Activated T-helper 2 cell treated with anti-CD3 and anti-CD28 coated beads, Interferon-gamma antibody, Interleukin-2, Interleukin-4, amounts not matched to agents 10 μg/mL and 5 μg/mL and 100 μg/mL, durations not matched to agents 14 hours and 24 hours and 36 hours (primary cell): ENCODE results near the gene CNDP1. TPM values are rescaled to one million over a fixed set of nuclear protein-coding genes. Genes with fewer than 3 reads are reported as not detected.

ENCODE experiments used
- DNase-seq: peaks from one replicate; pipeline ENCODE4 v3.0.0; 2021; ENCODE audit warnings: low spot score
- H3K27ac Mint-ChIP-seq: one replicate; pipeline ENCODE4 v1.8.0; 2021; ENCODE audit warnings: mixed read lengths
- H3K27me3 Mint-ChIP-seq: one replicate; pipeline ENCODE4 v1.8.0; 2021; ENCODE audit warnings: low read depth, mixed read lengths
- H3K36me3 Mint-ChIP-seq: one replicate; pipeline ENCODE4 v1.8.0; 2021; ENCODE audit warnings: low read depth, mixed read lengths
- H3K4me1 Mint-ChIP-seq: one replicate; pipeline ENCODE4 v1.8.0; 2021; ENCODE audit warnings: low read depth, mixed read lengths
- H3K4me3 Mint-ChIP-seq: one replicate; pipeline ENCODE4 v1.8.0; 2021; ENCODE audit warnings: low read depth, mild to moderate bottlenecking, moderate library complexity, mixed read lengths
- H3K9me3 Mint-ChIP-seq: one replicate; pipeline ENCODE4 v1.8.0; 2021; ENCODE audit warnings: mixed read lengths
- intact Hi-C: fragments of 100-400 bp; cut with micrococcal nuclease; formaldehyde crosslinking; loops from one replicate; pipeline ENCODE4 v1.15.1; 2023
- total RNA-seq: library from RNA; stranded (reverse); gene quantifications from 2 replicates; pipeline ENCODE4 v1.2.3, GENCODE V29; 2022

The CNDP1 gene
- total RNA-seq, 1 donor from 2014 or later, result 0.09 TPM

GRCh38 chr18:74597034-74597661 is 62.8 kb downstream of the CNDP1 start:
- peak; percentile 68 for DNase-seq
- peak overlapping the region; percentile 98 for H3K27ac Mint-ChIP-seq
- no peaks in the 10 kb centered on the region for H3K27me3 Mint-ChIP-seq
- peaks cover 43% of the 10 kb centered on the region for H3K4me1 Mint-ChIP-seq
- intact Hi-C loops, result loop anchor here (1.0 to 5.0 kb wide), 5 partner anchors 98 to 613 kb away; partner anchors contain the start of gene TSHZ1
- H3K36me3 Mint-ChIP-seq, result peaks cover 52% of the 10 kb centered on the region
- peaks cover 5% of the 10 kb centered on the region for H3K9me3 Mint-ChIP-seq
- H3K4me3 Mint-ChIP-seq, result peak overlapping the region; percentile 96

- no peaks in the 10 kb centered on the region for H3K27me3 Mint-ChIP-seq
- H3K4me1 Mint-ChIP-seq, result peaks cover 44% of the 10 kb centered on the region
- DNase-seq, result peak; percentile 85
- intact Hi-C loops, result loop anchor here (1.0 to 5.0 kb wide), 5 partner anchors 99 to 612 kb away; partner anchors contain the start of gene TSHZ1
- peaks cover 5% of the 10 kb centered on the region for H3K9me3 Mint-ChIP-seq
- peaks cover 46% of the 10 kb centered on the region for H3K36me3 Mint-ChIP-seq
- peak within 1 kb of the TSS; percentile 98 for H3K27ac Mint-ChIP-seq
- peak within 1 kb of the TSS; percentile 96 for H3K4me3 Mint-ChIP-seq
Measured at GRCh38 chr18:74597662-74598349, 63.5 kb downstream of the CNDP1 start, which contains the start of gene ZNF407. Gene ZNF407 (plus strand): TSS chr18:74597870. CDS start chr18:74631020, 33,150 bp downstream.

DNA sequence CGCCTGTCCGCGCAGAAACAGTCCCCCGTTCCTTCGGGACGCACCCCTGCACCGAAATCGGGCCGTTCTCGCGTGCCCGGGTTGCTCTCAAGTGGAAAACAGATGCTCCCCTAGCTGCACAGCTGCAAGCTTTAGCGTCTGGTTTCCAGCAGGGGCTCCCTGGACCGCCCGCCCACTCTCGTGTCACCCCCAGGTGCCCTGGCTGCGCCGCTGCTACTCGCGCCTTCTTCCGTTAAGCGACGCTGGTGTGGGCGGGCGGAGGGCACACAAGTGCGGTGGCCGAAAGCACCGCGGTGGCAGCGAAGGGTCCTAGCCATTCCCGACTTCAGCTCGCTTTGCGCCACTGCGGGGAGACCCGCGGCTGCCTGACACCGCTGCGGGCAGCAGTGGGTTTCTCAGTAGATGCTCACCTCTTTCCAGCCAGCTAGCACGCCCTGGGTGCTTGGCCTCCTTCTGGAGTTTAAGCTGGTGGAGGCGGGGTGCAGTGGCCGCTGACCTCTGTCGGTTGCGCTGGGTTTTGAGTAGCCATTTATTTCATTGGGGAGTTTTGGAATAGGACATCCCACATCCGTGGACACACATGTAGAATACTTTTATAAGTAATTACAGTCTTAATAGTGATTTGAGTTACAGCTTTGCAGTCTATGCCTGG is 64.2 kb downstream of the CNDP1 start:
- Mint-ChIP-seq H3K36me3 (peaks cover 40% of the 10 kb centered on the region), H3K27me3 (no peaks in the 10 kb centered on the region), H3K4me1 (peaks cover 40% of the 10 kb centered on the region), H3K27ac (peak overlapping the region; percentile 98), H3K4me3 (peak overlapping the region; percentile 96), H3K9me3 (peaks cover 5% of the 10 kb centered on the region)
- DNase-seq, result peak; percentile 64
- intact Hi-C loops, result loop anchor here (5.0 kb wide), 2 partner anchors 226 to 536 kb away; no protein-coding TSS in a partner anchor

DNA sequence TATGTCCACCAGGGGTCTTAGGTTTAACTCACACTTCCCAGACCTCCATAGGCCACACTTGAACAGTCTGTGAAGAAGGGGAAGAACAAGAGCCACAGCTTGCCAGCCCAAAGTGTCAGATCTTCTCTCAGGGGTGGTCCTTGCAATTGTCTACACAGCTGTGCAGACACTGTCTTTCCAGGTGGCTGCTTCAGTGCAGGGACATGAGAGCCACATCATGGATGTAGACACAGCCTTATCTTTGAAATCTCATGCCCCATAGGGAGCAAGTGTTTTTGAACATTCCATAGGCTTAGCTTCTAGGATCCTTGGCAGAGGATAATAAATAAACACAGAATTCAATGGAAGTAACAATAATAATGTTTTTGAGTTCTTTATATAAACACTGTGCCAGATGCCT is 70.1 kb downstream of the CNDP1 start:
- Mint-ChIP-seq H3K4me3 (no peak overlapping the region), H3K27me3 (no peaks in the 10 kb centered on the region), H3K4me1 (peaks cover 17% of the 10 kb centered on the region)

DNA sequence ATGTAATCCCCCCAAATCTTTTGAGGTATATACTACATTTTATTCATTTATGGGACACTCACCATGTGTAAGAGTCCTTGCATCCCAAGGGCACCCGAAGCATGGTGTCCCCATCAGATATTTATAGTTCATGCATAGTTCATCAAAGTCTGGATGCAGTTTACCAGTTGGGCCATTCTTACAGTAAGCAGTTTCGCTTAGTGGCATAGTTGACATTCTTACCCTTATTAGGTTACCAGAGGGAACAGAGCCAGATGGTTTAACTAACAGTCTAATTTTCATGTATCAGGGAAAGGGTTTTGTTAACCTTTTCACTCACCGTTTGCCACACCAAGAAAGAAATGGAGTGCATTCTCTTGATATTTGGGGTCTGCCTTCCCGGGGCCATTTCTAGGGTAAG is 70.5 kb downstream of the CNDP1 start:
- H3K9me3 Mint-ChIP-seq, result peaks cover 5% of the 10 kb centered on the region
- intact Hi-C loops, result no loop called here
- no peak for DNase-seq
- no peaks in the 10 kb centered on the region for H3K27me3 Mint-ChIP-seq
- H3K36me3 Mint-ChIP-seq, result peaks cover 10% of the 10 kb centered on the region
- peaks cover 15% of the 10 kb centered on the region for H3K4me1 Mint-ChIP-seq
- no peak overlapping the region for H3K4me3 Mint-ChIP-seq
- H3K27ac Mint-ChIP-seq, result no peak overlapping the region

More for the DNA sequence above, 70.1 kb downstream of the CNDP1 start:
- no peak for DNase-seq
- Mint-ChIP-seq H3K9me3 (peaks cover 5% of the 10 kb centered on the region), H3K36me3 (peaks cover 10% of the 10 kb centered on the region), H3K27ac (no peak overlapping the region)
- intact Hi-C loops, result no loop called here

GRCh38 chr18:74608681-74609080 is 74.4 kb downstream of the CNDP1 start:
- H3K27me3 Mint-ChIP-seq, result no peaks in the 10 kb centered on the region
- no peaks in the 10 kb centered on the region for H3K36me3 Mint-ChIP-seq
- no peak overlapping the region for H3K4me3 Mint-ChIP-seq
- intact Hi-C loops, result no loop called here
- DNase-seq, result no peak
- H3K4me1 Mint-ChIP-seq, result peaks cover 5% of the 10 kb centered on the region
- H3K9me3 Mint-ChIP-seq, result no peaks in the 10 kb centered on the region
- H3K27ac Mint-ChIP-seq, result no peak overlapping the region

DNA sequence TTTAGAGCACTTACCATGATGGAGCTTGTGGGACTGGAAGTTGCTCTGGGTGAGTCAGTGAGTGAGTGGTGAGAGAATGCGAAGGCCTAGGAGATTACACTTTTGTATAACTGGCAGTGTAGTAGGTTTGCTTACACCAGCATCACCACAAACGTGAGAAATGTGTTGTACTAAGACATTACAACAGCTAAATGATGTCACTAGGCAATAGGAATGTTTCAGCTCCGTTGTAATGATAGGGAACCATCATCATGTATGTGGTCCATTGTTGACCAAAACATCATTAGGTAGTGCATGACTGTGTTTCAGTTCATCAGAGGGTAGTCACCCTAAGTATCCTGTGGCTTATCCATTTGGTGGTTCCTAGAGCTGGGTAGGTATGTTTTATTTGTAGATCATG is 75.2 kb downstream of the CNDP1 start:
- Mint-ChIP-seq H3K36me3 (no peaks in the 10 kb centered on the region), H3K27ac (no peak overlapping the region), H3K4me1 (peaks cover 5% of the 10 kb centered on the region), H3K4me3 (no peak overlapping the region), H3K9me3 (no peaks in the 10 kb centered on the region), H3K27me3 (no peaks in the 10 kb centered on the region)
- intact Hi-C loops, result no loop called here
- no peak for DNase-seq

GRCh38 chr18:74610051-74610615 is 75.8 kb downstream of the CNDP1 start:
- peaks cover 5% of the 10 kb centered on the region for H3K4me1 Mint-ChIP-seq
- intact Hi-C loops, result no loop called here
- no peak overlapping the region for H3K4me3 Mint-ChIP-seq
- no peaks in the 10 kb centered on the region for H3K36me3 Mint-ChIP-seq
- H3K27ac Mint-ChIP-seq, result no peak overlapping the region
- H3K9me3 Mint-ChIP-seq, result no peaks in the 10 kb centered on the region
- H3K27me3 Mint-ChIP-seq, result no peaks in the 10 kb centered on the region
- DNase-seq, result no peak

- no peaks in the 10 kb centered on the region for H3K27me3 Mint-ChIP-seq
- no peak overlapping the region for H3K27ac Mint-ChIP-seq
- H3K4me3 Mint-ChIP-seq, result no peak overlapping the region
- DNase-seq, result no peak
- peaks cover 5% of the 10 kb centered on the region for H3K4me1 Mint-ChIP-seq
- no peaks in the 10 kb centered on the region for H3K36me3 Mint-ChIP-seq
- no peaks in the 10 kb centered on the region for H3K9me3 Mint-ChIP-seq
- intact Hi-C loops, result no loop called here
Measured at GRCh38 chr18:74610860-74611259, 76.6 kb downstream of the CNDP1 start.

- no peaks in the 10 kb centered on the region for H3K9me3 Mint-ChIP-seq
- H3K27me3 Mint-ChIP-seq, result no peaks in the 10 kb centered on the region
- no peaks in the 10 kb centered on the region for H3K36me3 Mint-ChIP-seq
- DNase-seq, result no peak
- H3K27ac Mint-ChIP-seq, result no peak overlapping the region
- peaks cover 5% of the 10 kb centered on the region for H3K4me1 Mint-ChIP-seq
- no peak overlapping the region for H3K4me3 Mint-ChIP-seq
- intact Hi-C loops, result no loop called here
Measured at GRCh38 chr18:74611765-74612164, 77.5 kb downstream of the CNDP1 start.

DNA sequence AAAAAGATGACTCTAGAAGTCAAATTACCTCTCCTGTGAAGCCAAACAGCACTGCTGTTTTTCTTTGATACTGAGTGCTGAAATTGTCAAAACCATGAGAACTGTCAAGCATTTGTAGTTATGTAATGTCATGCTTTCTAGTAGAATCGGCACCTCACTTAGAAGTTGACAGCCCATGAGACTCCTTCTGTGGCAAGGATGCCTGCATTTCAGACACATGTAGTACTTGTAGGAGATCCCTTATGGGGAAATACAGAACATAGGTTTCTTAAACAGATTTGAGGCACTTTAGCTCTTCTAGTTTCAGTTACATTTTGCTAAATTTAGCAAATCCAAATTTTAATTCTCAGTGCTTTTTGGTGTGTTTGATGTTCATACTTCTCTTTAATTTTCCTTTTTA is 79.1 kb downstream of the CNDP1 start:
- Mint-ChIP-seq H3K36me3 (no peaks in the 10 kb centered on the region), H3K4me3 (no peak overlapping the region), H3K27me3 (no peaks in the 10 kb centered on the region), H3K9me3 (no peaks in the 10 kb centered on the region), H3K27ac (no peak overlapping the region), H3K4me1 (peaks cover 5% of the 10 kb centered on the region)
- intact Hi-C loops, result no loop called here
- DNase-seq, result no peak

DNA sequence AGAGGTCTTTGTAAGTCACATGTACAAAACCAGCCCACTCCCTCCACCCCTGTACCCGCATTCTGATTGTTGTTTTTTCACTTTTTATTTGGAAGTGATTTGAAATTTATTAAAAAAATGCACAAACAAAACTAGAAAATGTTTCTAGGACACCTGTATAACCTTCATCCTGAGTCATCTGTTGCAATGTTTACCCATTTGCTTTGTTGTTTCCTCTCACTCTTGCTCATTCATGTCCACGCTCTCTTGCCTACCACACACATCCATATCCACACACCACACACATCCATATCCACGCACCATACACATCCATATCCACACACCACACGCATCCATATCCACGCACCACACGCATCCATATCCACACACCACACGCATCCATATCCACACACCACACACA is 82.2 kb downstream of the CNDP1 start:
- intact Hi-C loops, result no loop called here
- no peaks in the 10 kb centered on the region for H3K9me3 Mint-ChIP-seq

More for the DNA sequence above, 82.2 kb downstream of the CNDP1 start:
- Mint-ChIP-seq H3K4me3 (no peak overlapping the region), H3K27ac (no peak overlapping the region), H3K36me3 (no peaks in the 10 kb centered on the region), H3K4me1 (peaks cover 5% of the 10 kb centered on the region), H3K27me3 (no peaks in the 10 kb centered on the region)
- no peak for DNase-seq
